GM18498 (cell line): ENCODE measurements around the gene CENPP.
A peak's percentile ranks its signal among the peaks of the same experiment; 100 is the strongest.

Source experiments
- ATAC-seq: cut with Tn5 transposase; IDR thresholded peaks from one replicate; pipeline ENCODE4 v1.9.1; 2021; ENCODE audit warnings: mild to moderate bottlenecking, moderate library complexity; ENCODE audit not compliant: unreplicated experiment

Gene CENPP

GRCh38 chr9:92474587-92474986 lies 148.8 kb downstream of the CENPP start:
- no peak for ATAC-seq

GRCh38 chr9:92476962-92477361 lies 151.2 kb downstream of the CENPP start:
- ATAC-seq = no peak

GRCh38 chr9:92478783-92479182 lies 153.0 kb downstream of the CENPP start:
- ATAC-seq = no peak

- no peak for ATAC-seq
Observed at GRCh38 chr9:92479346-92479745, 153.6 kb downstream of the CENPP start.

- no peak for ATAC-seq
Observed at GRCh38 chr9:92480291-92480771, 154.6 kb downstream of the CENPP start.

- ATAC-seq = peak; percentile 50
Observed at GRCh38 chr9:92480986-92481633, 155.4 kb downstream of the CENPP start.

- no peak for ATAC-seq
Observed at GRCh38 chr9:92482329-92482728, 156.6 kb downstream of the CENPP start, which contains the start of gene ASPN. Gene ASPN (minus strand): TSS chr9:92482506.

- no peak for ATAC-seq
Observed at GRCh38 chr9:92482805-92483204, 157.1 kb downstream of the CENPP start.

- no peak for ATAC-seq
Observed at GRCh38 chr9:92483627-92484545, 158.1 kb downstream of the CENPP start.

- ATAC-seq = no peak
Observed at GRCh38 chr9:92484563-92484962, 158.8 kb downstream of the CENPP start.

- no peak for ATAC-seq
Observed at GRCh38 chr9:92486371-92486770, 160.6 kb downstream of the CENPP start.

- ATAC-seq = no peak
Observed at GRCh38 chr9:92488681-92489550, 163.2 kb downstream of the CENPP start.

- ATAC-seq = no peak
Observed at GRCh38 chr9:92492781-92493401, 167.1 kb downstream of the CENPP start.

GRCh38 chr9:92493749-92494387 lies 168.1 kb downstream of the CENPP start:
- ATAC-seq = no peak

- no peak for ATAC-seq
Observed at GRCh38 chr9:92494856-92495255, 169.1 kb downstream of the CENPP start.

- no peak for ATAC-seq
Observed at GRCh38 chr9:92496396-92497176, 170.8 kb downstream of the CENPP start.

- no peak for ATAC-seq
Observed at GRCh38 chr9:92499701-92500100, 173.9 kb downstream of the CENPP start.

- ATAC-seq = no peak
Observed at GRCh38 chr9:92500725-92501124, 175.0 kb downstream of the CENPP start.

GRCh38 chr9:92501671-92502393 lies 176.1 kb downstream of the CENPP start:
- no peak for ATAC-seq
